Keratinocyte (primary cell): ENCODE data around the gene RASA3.

Experiments used
- CTCF ChIP-seq, 3 experiments: IDR thresholded peaks in 1 of 3; conservative IDR thresholded peaks in 1 of 3; optimal IDR thresholded peaks in 1 of 3; 2 replicates in 2 of 3; 3 replicates in 1 of 3; pipeline versions ENCODE3 to v1.5.1; 2011; ENCODE audit warnings: low read length in 3 of 3, mild to moderate bottlenecking in 3 of 3, moderate library complexity in 2 of 3, control low read depth in 1 of 3, inconsistent platforms in 1 of 3; ENCODE audit not compliant: insufficient read depth in 2 of 3; ENCODE audit errors: extremely low read depth in 1 of 3
- EZH2 ChIP-seq: IDR thresholded peaks from one replicate; pipeline ENCODE4 v1.6.1; 2012; ENCODE audit warnings: inconsistent platforms, mild to moderate bottlenecking, low read length, moderate library complexity

GRCh38 chr13:113954046-113954835 is 178.2 kb downstream of the RASA3 start:
- TF ChIP-seq CTCF (optimal IDR thresholded peaks at IDR 0.05 in 1 of 3, IDR thresholded peaks at IDR 0.05 in 1 of 3, conservative IDR thresholded peaks at IDR 0.05 in 1 of 3; ENCODE audit: extremely low read depth in 1 of 3, insufficient read depth in 2 of 3, low read length in 3 of 3) (peak in 1 of 3 experiments; percentile 2), EZH2 (no peak)
